ENCODE results near the gene RUSC2.
"Not testable (repeated sequence)": the region's sequence is repeated elsewhere in the genome, so short reads cannot be mapped to it uniquely, and the experiment has no call there.

The RUSC2 gene

GRCh38 chr9:35518981-35519679 is 29.2 kb downstream of the RUSC2 start:
- no peak for TF ChIP-seq CTCF (IDR thresholded peaks at IDR 0.05; ENCODE audit: low read depth, low read length)
- H3K9me3 ChIP-seq, result no peaks in the 10 kb centered on the region
- H3K27me3 ChIP-seq, result no peaks in the 10 kb centered on the region
- DNase-seq, result no peak
- no peaks in the 10 kb centered on the region for H3K36me3 ChIP-seq
- no peak overlapping the region for H3K4me3 ChIP-seq (ENCODE audit: low read depth, low read length)
- no peaks in the 10 kb centered on the region for H3K4me1 ChIP-seq

GRCh38 chr9:35519692-35520363 is 29.9 kb downstream of the RUSC2 start:
- no peak for DNase-seq
- Histone ChIP-seq H3K4me1 (no peaks in the 10 kb centered on the region), H3K27me3 (no peaks in the 10 kb centered on the region), H3K4me3 (ENCODE audit: low read depth, low read length) (no peak overlapping the region), H3K36me3 (no peaks in the 10 kb centered on the region), H3K9me3 (no peaks in the 10 kb centered on the region)
- TF ChIP-seq CTCF (IDR thresholded peaks at IDR 0.05; ENCODE audit: low read depth, low read length), result no peak

GRCh38 chr9:35520364-35520710 is 30.4 kb downstream of the RUSC2 start:
- no peak for TF ChIP-seq CTCF (IDR thresholded peaks at IDR 0.05; ENCODE audit: low read depth, low read length)
- Histone ChIP-seq H3K4me1 (no peaks in the 10 kb centered on the region), H3K4me3 (ENCODE audit: low read depth, low read length) (no peak overlapping the region), H3K27me3 (no peaks in the 10 kb centered on the region), H3K36me3 (no peaks in the 10 kb centered on the region), H3K9me3 (no peaks in the 10 kb centered on the region)
- DNase-seq, result no peak

- Histone ChIP-seq H3K9me3 (no peaks in the 10 kb centered on the region), H3K36me3 (no peaks in the 10 kb centered on the region), H3K4me3 (ENCODE audit: low read depth, low read length) (no peak overlapping the region), H3K4me1 (no peaks in the 10 kb centered on the region), H3K27me3 (no peaks in the 10 kb centered on the region)
- no peak for TF ChIP-seq CTCF (IDR thresholded peaks at IDR 0.05; ENCODE audit: low read depth, low read length)
- no peak for DNase-seq
Observed at GRCh38 chr9:35521708-35522107, 31.8 kb downstream of the RUSC2 start.

- Histone ChIP-seq H3K4me3 (ENCODE audit: low read depth, low read length) (no peak overlapping the region), H3K4me1 (no peaks in the 10 kb centered on the region), H3K9me3 (no peaks in the 10 kb centered on the region), H3K27me3 (no peaks in the 10 kb centered on the region), H3K36me3 (no peaks in the 10 kb centered on the region)
- no peak for TF ChIP-seq CTCF (IDR thresholded peaks at IDR 0.05; ENCODE audit: low read depth, low read length)
- DNase-seq, result no peak
Observed at GRCh38 chr9:35522187-35522586, 32.3 kb downstream of the RUSC2 start.

- Histone ChIP-seq H3K27me3 (no peaks in the 10 kb centered on the region), H3K36me3 (no peaks in the 10 kb centered on the region), H3K4me3 (ENCODE audit: low read depth, low read length) (no peak overlapping the region), H3K4me1 (no peaks in the 10 kb centered on the region), H3K9me3 (no peaks in the 10 kb centered on the region)
- no peak for DNase-seq
- no peak for TF ChIP-seq CTCF (IDR thresholded peaks at IDR 0.05; ENCODE audit: low read depth, low read length)
Observed at GRCh38 chr9:35522700-35523099, 32.8 kb downstream of the RUSC2 start.

- not testable (repeated sequence) for H3K27me3 ChIP-seq; DNase-seq; H3K36me3 ChIP-seq; H3K9me3 ChIP-seq; H3K4me3 ChIP-seq (ENCODE audit: low read depth, low read length); H3K4me1 ChIP-seq
Observed at GRCh38 chr9:35523556-35523955, 33.6 kb downstream of the RUSC2 start.
